Activated naive CD8-positive, alpha-beta T cell treated with anti-CD3 and anti-CD28 coated beads, Interleukin-2, amount 50 U/mL, for 24 hours (primary cell): ENCODE measurements around the gene IGFL2.
"Not testable (repeated sequence)": the region's sequence is repeated elsewhere in the genome, so short reads cannot be mapped to it uniquely, and the experiment has no call there.

Experiments used
- ATAC-seq: fragments of 150-1000 bp; cut with Tn5 transposase; one replicate; pipeline ENCODE4 v1.10.0; 2021
- DNase-seq: peaks from one replicate; pipeline ENCODE4 v3.0.0; 2021
- H3K27ac Mint-ChIP-seq: one replicate; pipeline ENCODE4 v1.8.0; 2021; ENCODE audit warnings: mild to moderate bottlenecking, mixed read lengths
- H3K27me3 Mint-ChIP-seq: one replicate; pipeline ENCODE4 v1.8.0; 2021; ENCODE audit warnings: mixed read lengths
- H3K36me3 Mint-ChIP-seq: one replicate; pipeline ENCODE4 v1.8.0; 2021; ENCODE audit warnings: low read depth, mixed read lengths
- H3K4me1 Mint-ChIP-seq: one replicate; pipeline ENCODE4 v1.8.0; 2021; ENCODE audit warnings: mixed read lengths
- H3K4me3 Mint-ChIP-seq: one replicate; pipeline ENCODE4 v1.8.0; 2021; ENCODE audit warnings: mild to moderate bottlenecking, moderate library complexity, mixed read lengths
- H3K9me3 Mint-ChIP-seq: one replicate; pipeline ENCODE4 v1.8.0; 2021; ENCODE audit warnings: mixed read lengths

IGFL2 gene

GRCh38 chr19:46191356-46191755 is 43.3 kb downstream of the IGFL2 start:
- ATAC-seq = no peak
- no peak overlapping the region for H3K4me3 Mint-ChIP-seq
- no peaks in the 10 kb centered on the region for H3K36me3 Mint-ChIP-seq
- peaks cover 3% of the 10 kb centered on the region for H3K4me1 Mint-ChIP-seq
- H3K27me3 Mint-ChIP-seq = peaks cover 63% of the 10 kb centered on the region
- no peak for DNase-seq
- H3K9me3 Mint-ChIP-seq = no peaks in the 10 kb centered on the region
- no peak overlapping the region for H3K27ac Mint-ChIP-seq

- no peak for DNase-seq
- peaks cover 64% of the 10 kb centered on the region for H3K27me3 Mint-ChIP-seq
- no peak for ATAC-seq
- H3K27ac Mint-ChIP-seq = no peak overlapping the region
- no peaks in the 10 kb centered on the region for H3K4me1 Mint-ChIP-seq
- no peaks in the 10 kb centered on the region for H3K36me3 Mint-ChIP-seq
- no peak overlapping the region for H3K4me3 Mint-ChIP-seq
- no peaks in the 10 kb centered on the region for H3K9me3 Mint-ChIP-seq
Measured at GRCh38 chr19:46191972-46192371, 43.9 kb downstream of the IGFL2 start.

- not testable (repeated sequence) for H3K36me3 Mint-ChIP-seq, H3K9me3 Mint-ChIP-seq, H3K4me3 Mint-ChIP-seq, H3K4me1 Mint-ChIP-seq, H3K27ac Mint-ChIP-seq, ATAC-seq, DNase-seq
- H3K27me3 Mint-ChIP-seq = peaks cover 69% of the 10 kb centered on the region
Measured at GRCh38 chr19:46192626-46192991, 44.6 kb downstream of the IGFL2 start.

GRCh38 chr19:46192992-46193650 is 45.1 kb downstream of the IGFL2 start:
- Mint-ChIP-seq H3K27ac (no peak overlapping the region), H3K36me3 (no peaks in the 10 kb centered on the region), H3K27me3 (peaks cover 66% of the 10 kb centered on the region), H3K4me1 (no peaks in the 10 kb centered on the region), H3K4me3 (no peak overlapping the region), H3K9me3 (no peaks in the 10 kb centered on the region)
- ATAC-seq (no peak), DNase-seq (no peak)

GRCh38 chr19:46193678-46194077 is 45.6 kb downstream of the IGFL2 start:
- no peak overlapping the region for H3K4me3 Mint-ChIP-seq
- H3K27me3 Mint-ChIP-seq = peaks cover 66% of the 10 kb centered on the region
- no peaks in the 10 kb centered on the region for H3K4me1 Mint-ChIP-seq
- ATAC-seq (no peak), DNase-seq (no peak)
- H3K27ac Mint-ChIP-seq = no peak overlapping the region
- no peaks in the 10 kb centered on the region for H3K9me3 Mint-ChIP-seq
- H3K36me3 Mint-ChIP-seq = no peaks in the 10 kb centered on the region

- Mint-ChIP-seq H3K9me3 (no peaks in the 10 kb centered on the region), H3K4me3 (no peak overlapping the region), H3K27ac (no peak overlapping the region), H3K36me3 (no peaks in the 10 kb centered on the region), H3K27me3 (peaks cover 56% of the 10 kb centered on the region), H3K4me1 (no peaks in the 10 kb centered on the region)
- no peak for DNase-seq
- ATAC-seq = no peak
Measured at GRCh38 chr19:46195104-46195503, 47.1 kb downstream of the IGFL2 start.

GRCh38 chr19:46195919-46196318 is 47.9 kb downstream of the IGFL2 start:
- not testable (repeated sequence) for H3K27ac Mint-ChIP-seq, H3K36me3 Mint-ChIP-seq, H3K9me3 Mint-ChIP-seq, H3K4me3 Mint-ChIP-seq, H3K4me1 Mint-ChIP-seq, DNase-seq, ATAC-seq
- H3K27me3 Mint-ChIP-seq = peaks cover 49% of the 10 kb centered on the region

- Mint-ChIP-seq H3K4me3 (no peak overlapping the region), H3K27me3 (peaks cover 44% of the 10 kb centered on the region), H3K9me3 (no peaks in the 10 kb centered on the region), H3K36me3 (no peaks in the 10 kb centered on the region), H3K4me1 (no peaks in the 10 kb centered on the region), H3K27ac (no peak overlapping the region)
- DNase-seq (no peak), ATAC-seq (no peak)
Measured at GRCh38 chr19:46196410-46197124, 48.5 kb downstream of the IGFL2 start.

GRCh38 chr19:46197314-46198070 is 49.5 kb downstream of the IGFL2 start:
- no peak for ATAC-seq
- Mint-ChIP-seq H3K27ac (no peak overlapping the region), H3K9me3 (no peaks in the 10 kb centered on the region), H3K4me1 (no peaks in the 10 kb centered on the region), H3K4me3 (no peak overlapping the region), H3K36me3 (no peaks in the 10 kb centered on the region), H3K27me3 (peaks cover 42% of the 10 kb centered on the region)
- no peak for DNase-seq

- Mint-ChIP-seq H3K36me3 (no peaks in the 10 kb centered on the region), H3K4me1 (no peaks in the 10 kb centered on the region), H3K4me3 (no peak overlapping the region), H3K27ac (no peak overlapping the region), H3K9me3 (no peaks in the 10 kb centered on the region), H3K27me3 (peaks cover 41% of the 10 kb centered on the region)
- ATAC-seq (no peak), DNase-seq (no peak)
Measured at GRCh38 chr19:46198756-46199155, 50.7 kb downstream of the IGFL2 start.

GRCh38 chr19:46201454-46202310 is 53.6 kb downstream of the IGFL2 start:
- Mint-ChIP-seq H3K4me1 (no peaks in the 10 kb centered on the region), H3K27ac (no peak overlapping the region), H3K9me3 (no peaks in the 10 kb centered on the region), H3K27me3 (peaks cover 39% of the 10 kb centered on the region), H3K36me3 (no peaks in the 10 kb centered on the region), H3K4me3 (no peak overlapping the region)
- DNase-seq (no peak), ATAC-seq (no peak)

- Mint-ChIP-seq H3K4me3 (no peak overlapping the region), H3K36me3 (no peaks in the 10 kb centered on the region), H3K4me1 (no peaks in the 10 kb centered on the region), H3K9me3 (no peaks in the 10 kb centered on the region), H3K27me3 (peaks cover 32% of the 10 kb centered on the region), H3K27ac (no peak overlapping the region)
- DNase-seq (no peak), ATAC-seq (no peak)
Measured at GRCh38 chr19:46202426-46202825, 54.4 kb downstream of the IGFL2 start.

- H3K4me1 Mint-ChIP-seq = no peaks in the 10 kb centered on the region
- no peak for ATAC-seq
- no peak overlapping the region for H3K4me3 Mint-ChIP-seq
Measured at GRCh38 chr19:46202872-46203860, 55.1 kb downstream of the IGFL2 start.

More at GRCh38 chr19:46202872-46203860, 55.1 kb downstream of the IGFL2 start:
- Mint-ChIP-seq H3K27ac (no peak overlapping the region), H3K36me3 (no peaks in the 10 kb centered on the region), H3K27me3 (peaks cover 30% of the 10 kb centered on the region), H3K9me3 (no peaks in the 10 kb centered on the region)
- DNase-seq = no peak
